Coronary artery (tissue), 2 donors: Measurements from ENCODE around the gene DUSP22.

Experiments used
- DNase-seq: peaks from one replicate; pipeline ENCODE4 v3.0.0-alpha.2; 2017; ENCODE audit warnings: low spot score
- H3K27ac ChIP-seq, 2 donors: fragments of 200-600 bp; sonication (generic); one replicate each; pipeline ENCODE4 v1.5.1; 2016 to 2019
- H3K4me3 ChIP-seq: fragments of 200-600 bp; sonication (generic); 2 replicates; pipeline ENCODE4 v1.5.1; 2016; ENCODE audit warnings: mild to moderate bottlenecking, moderate library complexity
- CTCF ChIP-seq: fragments of 200-600 bp; sonication (generic); IDR thresholded peaks from one replicate; pipeline ENCODE4 v1.5.1; 2019; ENCODE audit warnings: antibody characterized with exemption

DUSP22 gene

GRCh38 chr6:343226-343935 lies 51.1 kb downstream of the DUSP22 start:
- DNase-seq: no peak
- no peak overlapping the region for H3K4me3 ChIP-seq
- no peak for TF ChIP-seq CTCF

GRCh38 chr6:343960-344815 lies 51.9 kb downstream of the DUSP22 start:
- no peak overlapping the region for H3K27ac ChIP-seq
- no peak overlapping the region for H3K4me3 ChIP-seq
- no peak for TF ChIP-seq CTCF
- no peak for DNase-seq

More at GRCh38 chr6:343226-343935, 51.1 kb downstream of the DUSP22 start:
- no peak overlapping the region for H3K27ac ChIP-seq

GRCh38 chr6:344816-345340 lies 52.6 kb downstream of the DUSP22 start:
- Histone ChIP-seq H3K4me3 (no peak overlapping the region), H3K27ac (no peak overlapping the region)
- TF ChIP-seq CTCF: no peak
- no peak for DNase-seq

GRCh38 chr6:345747-346385 lies 53.6 kb downstream of the DUSP22 start:
- Histone ChIP-seq H3K27ac (no peak overlapping the region), H3K4me3 (no peak overlapping the region)
- no peak for DNase-seq
- no peak for TF ChIP-seq CTCF

- H3K4me3 ChIP-seq: no peak overlapping the region
- no peak for DNase-seq
- H3K27ac ChIP-seq: no peak overlapping the region
- no peak for TF ChIP-seq CTCF
Observed at GRCh38 chr6:346386-347030, 54.2 kb downstream of the DUSP22 start.

- DNase-seq: no peak
- TF ChIP-seq CTCF: no peak
- no peak overlapping the region for H3K4me3 ChIP-seq
- H3K27ac ChIP-seq: no peak overlapping the region
Observed at GRCh38 chr6:347232-347631, 54.9 kb downstream of the DUSP22 start.
